Activated CD4-positive, alpha-beta T cell treated with anti-CD3 and anti-CD28 coated beads for 24 hours (primary cell): ENCODE measurements around the gene TMEM238.
A peak's percentile ranks its signal among the peaks of the same experiment; 100 is the strongest.
"Not testable (repeated sequence)": the region's sequence is repeated elsewhere in the genome, so short reads cannot be mapped to it uniquely, and the experiment has no call there.

ENCODE experiments used
- DNase-seq, 2 donors: peaks; one replicate each; pipeline ENCODE4 v3.0.0-alpha.2; 2020; ENCODE audit warnings: low read depth in 2 of 2

The TMEM238 gene

GRCh38 chr19:55339889-55340783, 44.0 kb downstream of the TMEM238 start:
- no peak for DNase-seq

GRCh38 chr19:55339105-55339888, 44.8 kb downstream of the TMEM238 start, which contains the start of gene KMT5C:
Gene KMT5C (plus strand): TSS chr19:55339876. CDS start chr19:55341937, 2,061 bp downstream.
- DNase-seq, result peak; percentile 100

GRCh38 chr19:55336101-55336500, 48.0 kb downstream of the TMEM238 start:
- no peak for DNase-seq

- no peak for DNase-seq
Measured at GRCh38 chr19:55333870-55334269, 50.2 kb downstream of the TMEM238 start.

GRCh38 chr19:55329791-55330190, 54.3 kb downstream of the TMEM238 start:
- not testable (repeated sequence) for DNase-seq
